GM08714 (cell line): ENCODE data around the gene TFEC.
"Not testable (repeated sequence)": the region's sequence is repeated elsewhere in the genome, so short reads cannot be mapped to it uniquely, and the experiment has no call there.

Experiments
- H3K4me3 ChIP-seq: fragments of 200-500 bp; sonication (Bioruptor generic); 2 replicates; pipeline ENCODE4 v1.5.1; 2014; ENCODE audit warnings: mild to moderate bottlenecking, low read length, inconsistent platforms
- ZNF274 ChIP-seq: IDR thresholded peaks from 2 replicates; pipeline ENCODE4 v1.6.1; 2012; ENCODE audit warnings: mild to moderate bottlenecking, low read depth, low read length

The TFEC gene

DNA sequence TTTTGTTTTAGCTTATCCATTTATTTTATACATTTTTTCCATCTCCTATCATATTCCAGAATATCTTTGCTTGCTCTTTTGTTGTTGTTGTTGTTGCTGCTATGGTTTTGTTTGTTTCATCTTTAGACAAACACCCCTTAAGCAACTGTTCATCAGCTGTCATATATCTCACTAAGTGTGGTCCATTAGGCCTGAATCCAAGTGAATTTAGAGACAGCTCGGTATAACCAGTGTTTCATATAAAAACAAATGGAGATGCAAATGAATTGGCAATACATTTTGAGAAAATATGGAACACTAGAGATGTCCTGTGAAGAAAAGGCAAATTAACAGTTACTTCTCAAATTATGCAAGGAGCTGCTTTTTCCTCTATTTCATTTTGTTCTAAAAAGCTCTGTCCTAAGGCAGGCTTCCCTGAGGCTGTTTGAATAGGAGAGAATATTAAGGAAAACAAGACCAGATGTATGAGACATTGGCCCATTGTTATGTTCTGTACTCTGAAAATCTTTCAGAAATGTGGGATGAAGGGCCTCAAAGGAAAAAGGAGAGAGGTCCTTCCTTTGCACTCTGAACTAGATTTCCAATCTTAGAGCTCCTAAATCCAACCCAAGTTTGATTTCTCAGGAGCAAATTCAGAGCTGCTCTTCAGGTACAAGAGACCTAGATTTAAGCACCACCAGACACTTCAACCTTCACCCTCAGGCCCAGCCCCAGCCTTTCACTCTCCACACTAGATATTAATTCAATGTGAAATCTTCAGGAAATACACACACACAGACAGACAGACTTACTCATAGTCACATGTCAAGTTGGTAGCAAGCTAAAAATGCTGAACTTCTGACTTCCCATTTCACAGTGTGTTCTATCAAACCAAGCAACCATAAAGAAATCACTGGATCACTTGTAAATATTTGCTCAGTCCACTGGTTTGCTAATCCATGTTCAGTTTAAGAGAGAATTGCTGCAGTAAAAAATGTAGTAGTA lies 5.4 kb downstream of the TFEC start:
- TF ChIP-seq ZNF274 = no peak

DNA sequence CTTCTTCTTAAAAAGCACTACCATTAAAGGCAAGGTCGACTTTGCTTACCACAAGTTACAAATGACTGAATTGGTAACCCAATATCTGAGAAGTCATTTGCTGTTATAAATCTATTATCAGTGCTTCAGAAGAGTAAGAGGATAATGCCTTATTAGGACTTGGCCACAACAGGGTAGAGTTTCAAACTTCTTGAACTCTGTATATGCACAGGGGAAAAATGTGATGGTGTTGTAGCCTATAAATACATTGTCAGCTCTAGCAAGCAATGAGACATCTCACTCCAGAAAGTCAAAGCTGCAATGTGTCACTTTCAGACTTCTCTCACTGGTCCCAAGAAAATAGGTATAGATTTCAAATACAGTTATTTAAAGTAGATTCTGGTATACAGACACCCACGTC lies 9.3 kb downstream of the TFEC start:
- no peak for TF ChIP-seq ZNF274
- H3K4me3 ChIP-seq = no peak overlapping the region

More for the DNA sequence above, 5.4 kb downstream of the TFEC start:
- H3K4me3 ChIP-seq = no peak overlapping the region

DNA sequence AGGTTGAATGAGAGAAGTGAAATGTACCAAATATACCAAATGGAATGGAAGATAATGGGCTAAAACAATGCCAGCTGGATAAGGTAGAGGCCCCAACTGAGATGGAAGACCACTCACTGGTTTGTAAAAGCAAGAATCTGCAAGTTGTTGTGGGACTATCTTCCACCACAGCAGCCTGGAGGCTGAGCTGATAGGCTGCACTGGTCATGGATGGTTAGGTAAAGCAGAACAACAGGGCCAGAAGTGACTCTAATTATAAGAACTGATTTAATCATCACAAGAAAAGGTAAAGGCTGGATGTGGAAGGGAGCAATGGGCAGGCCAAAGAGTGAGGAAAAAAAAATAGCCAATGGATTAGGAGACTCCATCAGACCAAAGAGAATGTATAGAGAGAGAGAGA lies 11.8 kb downstream of the TFEC start:
- no peak for TF ChIP-seq ZNF274
- H3K4me3 ChIP-seq = no peak overlapping the region

DNA sequence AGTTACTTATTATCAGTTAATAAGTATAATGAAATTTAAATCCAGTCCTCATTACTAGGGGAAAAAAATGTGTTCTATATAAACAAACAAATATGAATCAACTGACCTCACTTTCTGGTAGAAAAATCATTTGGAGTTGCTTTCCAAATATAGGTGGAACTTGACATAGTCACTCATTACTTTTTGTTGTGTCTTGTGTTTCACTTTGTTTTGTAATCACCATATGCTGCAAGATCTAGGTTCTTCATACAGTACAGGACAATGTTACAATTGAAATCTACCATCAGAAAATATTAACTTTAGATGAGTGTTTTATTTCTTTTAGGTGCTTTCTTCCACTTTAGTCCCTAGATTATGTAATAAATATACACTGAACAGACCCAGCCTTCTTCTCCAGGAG lies 16.9 kb downstream of the TFEC start:
- no peak overlapping the region for H3K4me3 ChIP-seq
- TF ChIP-seq ZNF274 = no peak

DNA sequence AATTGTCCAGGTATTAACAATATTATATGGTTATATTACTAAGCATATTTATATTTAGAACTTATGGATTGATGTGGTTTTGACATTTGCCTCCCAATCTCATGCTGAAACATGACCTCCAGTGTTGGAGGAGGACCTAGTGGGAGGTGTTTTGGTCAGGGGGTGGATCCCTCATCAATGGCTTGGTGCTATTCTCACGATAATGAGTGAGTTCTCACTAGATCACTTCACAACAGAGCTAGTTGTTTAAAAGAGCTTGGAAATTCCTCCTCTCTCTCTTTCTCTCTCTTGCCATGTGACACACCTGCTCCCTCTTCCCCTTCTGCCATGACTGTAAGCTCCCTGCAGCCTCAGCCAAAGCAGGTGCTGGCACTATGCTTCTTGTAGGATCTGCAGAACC lies 19.0 kb downstream of the TFEC start:
- H3K4me3 ChIP-seq = no peak overlapping the region
- TF ChIP-seq ZNF274 = no peak

DNA sequence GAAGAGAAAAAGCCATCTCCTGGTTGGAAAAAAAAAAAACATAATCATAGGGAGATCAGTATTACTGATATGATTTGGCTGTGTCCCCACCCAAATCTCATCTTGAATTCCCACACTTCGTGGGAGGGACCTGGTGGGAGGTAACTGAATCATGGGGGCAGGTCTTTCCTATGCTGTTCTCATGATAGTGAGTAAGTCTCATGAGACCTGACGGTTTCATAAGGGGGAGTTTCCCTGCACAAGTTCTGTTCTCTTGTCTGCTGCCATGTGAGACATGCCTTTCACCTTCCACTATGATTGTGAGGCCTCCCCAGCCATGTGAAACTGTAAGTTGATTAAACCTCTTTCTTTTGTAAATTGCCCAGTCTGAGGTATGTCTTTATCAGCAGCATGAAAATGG lies 25.8 kb downstream of the TFEC start:
- H3K4me3 ChIP-seq = not testable (repeated sequence)

DNA sequence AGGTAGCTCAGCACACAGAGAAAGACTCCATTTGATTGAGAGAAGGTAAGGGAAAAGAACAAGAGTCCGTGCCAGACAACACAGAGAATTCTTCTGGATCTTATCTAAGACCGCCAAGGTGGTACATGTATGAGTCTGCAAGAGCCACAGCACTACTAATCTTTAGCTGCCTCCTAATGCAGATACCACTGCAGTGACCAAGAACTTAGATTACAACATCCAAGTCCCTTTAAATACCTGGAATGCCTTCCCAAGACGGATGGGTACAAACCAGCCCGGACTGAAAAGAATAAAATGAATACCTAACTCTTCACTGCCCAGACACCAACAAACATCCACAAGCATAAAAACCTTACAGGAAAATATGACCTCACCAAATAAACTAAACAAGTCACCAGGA lies 33.3 kb downstream of the TFEC start:
- no peak for TF ChIP-seq ZNF274
- no peak overlapping the region for H3K4me3 ChIP-seq

DNA sequence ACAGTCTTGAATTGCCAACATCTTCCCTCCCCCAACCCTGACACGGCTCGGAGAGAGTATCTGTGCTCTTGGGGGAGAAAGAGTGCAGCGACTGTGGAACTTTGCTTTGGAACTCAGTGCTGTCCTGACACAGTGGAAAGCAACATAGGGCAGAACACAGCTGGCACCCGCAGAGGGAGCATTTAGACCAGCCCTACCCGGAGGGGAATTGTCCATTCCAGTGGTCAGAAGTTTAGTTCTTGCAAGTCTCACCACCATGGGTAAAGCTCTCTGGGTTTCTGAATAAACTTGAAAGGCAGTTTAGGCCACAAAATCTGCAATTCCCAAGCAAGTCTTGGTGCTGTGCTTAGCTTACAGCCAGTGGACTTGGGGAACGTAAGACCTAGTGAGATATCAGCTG lies 34.9 kb downstream of the TFEC start:
- no peak overlapping the region for H3K4me3 ChIP-seq
- TF ChIP-seq ZNF274 = no peak

DNA sequence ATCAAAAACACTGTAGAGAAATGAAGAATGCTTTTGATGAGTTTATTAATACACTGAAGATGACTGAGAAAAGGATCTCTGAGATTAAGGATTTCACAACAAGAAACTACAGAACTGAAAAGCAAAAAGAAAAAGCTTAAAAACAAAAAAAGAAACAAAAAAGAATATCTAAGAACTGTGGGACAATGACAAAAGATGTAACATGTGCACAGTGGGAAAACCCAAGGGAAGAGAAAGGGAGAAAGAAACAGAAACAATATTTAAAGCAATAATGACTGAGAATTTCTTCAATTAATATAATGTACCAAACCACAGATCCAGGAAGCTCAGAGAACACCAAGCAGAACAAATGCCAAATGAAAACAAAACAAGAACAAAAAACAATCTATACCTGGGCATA lies 42.2 kb downstream of the TFEC start:
- no peak for TF ChIP-seq ZNF274
- no peak overlapping the region for H3K4me3 ChIP-seq

DNA sequence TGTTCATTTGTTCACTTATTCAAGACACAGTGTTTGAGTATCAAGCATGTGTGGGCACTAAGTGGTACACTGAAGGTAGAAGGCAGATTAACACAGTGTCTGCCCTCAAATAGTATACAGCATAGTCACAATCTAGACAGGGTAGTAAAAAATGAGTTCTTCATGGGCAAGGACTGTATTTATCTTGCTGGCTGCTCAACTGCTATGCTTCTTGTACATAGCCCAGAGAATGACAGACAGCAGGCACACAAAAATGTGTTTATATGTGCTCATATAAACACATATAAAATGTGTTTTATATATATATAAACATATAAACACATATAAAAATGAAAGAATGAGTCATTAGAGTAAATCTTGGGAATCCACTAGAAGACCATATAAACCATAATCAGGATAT lies 43.1 kb downstream of the TFEC start:
- no peak for TF ChIP-seq ZNF274
- H3K4me3 ChIP-seq = no peak overlapping the region

DNA sequence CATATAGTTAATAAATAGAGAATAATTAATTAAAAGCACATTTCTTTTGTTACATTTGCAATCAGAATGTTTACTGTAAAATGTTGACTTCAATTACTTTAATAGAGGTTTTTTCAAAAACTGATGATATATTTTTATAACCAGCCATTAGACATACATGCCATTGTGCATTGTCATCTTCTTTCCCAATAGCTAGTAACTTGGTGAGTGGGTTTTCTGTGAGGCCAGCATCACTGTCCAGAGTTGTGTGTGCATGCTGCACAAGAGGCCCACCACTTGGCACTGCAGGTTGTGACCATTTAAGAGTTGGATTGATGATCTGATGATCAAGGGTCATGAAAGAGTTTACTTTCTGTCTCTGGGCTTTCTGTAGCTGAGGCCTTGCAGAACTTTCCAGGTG lies 46.5 kb downstream of the TFEC start:
- H3K4me3 ChIP-seq = no peak overlapping the region
- no peak for TF ChIP-seq ZNF274

DNA sequence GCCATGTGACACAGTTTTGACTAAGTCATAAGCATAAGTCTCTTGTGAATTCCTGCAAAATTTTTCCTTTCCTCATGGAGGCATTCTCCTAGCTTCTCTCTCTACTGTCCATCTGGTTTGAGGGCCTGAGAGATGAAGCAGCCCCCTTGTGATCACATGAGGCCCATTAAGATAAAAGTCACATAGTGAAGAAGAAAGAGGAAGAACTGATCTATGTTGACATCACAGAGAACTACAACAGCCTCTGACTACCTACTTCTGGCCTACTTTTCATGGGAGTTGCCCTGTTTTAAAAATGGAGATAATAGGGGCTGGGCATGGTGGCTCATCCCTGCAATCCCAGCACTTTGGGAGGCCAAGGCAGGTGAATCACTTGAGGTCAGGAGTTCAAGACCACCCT lies 50.4 kb downstream of the TFEC start:
- TF ChIP-seq ZNF274 = no peak
- H3K4me3 ChIP-seq = no peak overlapping the region

DNA sequence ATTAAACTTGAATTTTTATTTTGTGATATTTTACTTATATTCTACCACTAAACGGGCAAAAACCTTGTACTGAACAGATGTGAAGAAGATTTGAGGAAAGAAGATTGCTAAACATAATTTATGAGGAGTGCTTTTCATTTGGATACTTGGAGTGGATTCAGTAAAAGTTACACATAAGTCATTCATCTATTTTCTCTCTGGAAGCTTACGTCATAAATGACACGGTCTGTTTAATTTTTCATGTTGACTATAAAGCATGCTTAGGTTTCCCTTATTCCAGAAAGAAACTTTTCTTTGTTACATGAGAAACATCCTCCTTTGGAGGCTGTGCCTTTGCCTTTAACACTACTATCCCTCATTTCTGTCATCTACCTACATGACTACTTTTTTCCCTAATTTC lies 53.9 kb downstream of the TFEC start:
- H3K4me3 ChIP-seq = no peak overlapping the region

DNA sequence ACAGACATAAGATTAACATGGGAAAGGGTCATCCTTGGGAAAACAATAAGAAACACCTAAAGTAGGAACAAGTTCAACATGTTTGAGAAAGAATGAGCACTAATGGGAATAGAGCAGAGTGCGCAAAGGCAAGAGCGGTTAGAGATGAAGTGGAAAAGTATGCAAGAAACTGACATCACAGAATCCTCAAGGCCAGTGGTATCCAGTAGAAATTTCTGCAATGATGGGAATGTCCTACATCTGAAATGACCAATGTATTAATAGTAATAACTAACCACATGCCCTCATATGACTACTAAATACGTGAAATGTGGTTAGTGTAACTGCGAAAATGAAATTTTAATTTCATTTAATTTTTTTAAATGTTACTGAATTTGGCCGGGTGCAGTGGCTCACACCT lies 54.8 kb downstream of the TFEC start:
- no peak overlapping the region for H3K4me3 ChIP-seq
- TF ChIP-seq ZNF274 = no peak

More for the DNA sequence above, 53.9 kb downstream of the TFEC start:
- no peak for TF ChIP-seq ZNF274

DNA sequence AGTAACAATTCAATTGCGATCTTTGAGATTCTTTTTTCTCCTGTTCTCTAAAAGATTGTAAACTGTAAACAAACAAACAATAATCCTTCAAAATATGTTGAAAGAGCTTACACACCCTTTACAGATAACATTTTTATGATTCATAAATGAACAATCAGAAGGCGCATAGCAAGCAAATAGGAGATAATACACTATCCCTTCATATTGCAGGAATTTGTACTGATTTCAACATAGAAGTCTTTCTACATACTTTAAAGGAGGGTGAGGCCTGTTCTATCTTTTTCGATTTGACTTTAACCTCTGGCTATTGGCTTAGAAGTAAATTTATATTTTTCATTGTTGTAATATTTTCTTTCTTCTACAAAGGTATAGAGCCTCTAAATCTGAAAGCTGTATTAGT lies 57.2 kb downstream of the TFEC start:
- TF ChIP-seq ZNF274 = no peak

DNA sequence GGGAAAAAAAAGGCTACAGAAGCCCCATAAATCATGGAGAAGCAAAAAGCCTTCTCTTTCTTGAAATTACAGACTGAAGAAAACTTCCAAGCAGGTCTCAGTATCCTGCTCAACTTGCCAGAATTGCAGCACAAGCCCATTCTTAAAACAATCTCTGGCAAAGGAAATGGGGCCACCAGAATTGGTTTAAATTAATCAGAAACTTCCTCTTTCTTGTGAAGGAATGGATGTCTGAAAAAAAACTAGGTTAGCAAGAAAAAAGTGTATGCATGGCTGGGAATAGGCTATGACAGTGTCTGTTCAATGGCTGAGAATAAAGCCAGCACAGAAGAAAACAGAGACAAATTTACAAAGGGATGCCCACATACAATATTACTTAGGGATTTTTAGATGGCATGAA lies 59.1 kb downstream of the TFEC start:
- H3K4me3 ChIP-seq = no peak overlapping the region
- TF ChIP-seq ZNF274 = no peak

More for the DNA sequence above, 57.2 kb downstream of the TFEC start:
- no peak overlapping the region for H3K4me3 ChIP-seq
